Rectal smooth muscle tissue (tissue), 1 donor: ENCODE data around the gene ARSG.

Experiments
- H3K27ac ChIP-seq: one replicate; pipeline ENCODE4 v1.7.0; 2013; ENCODE audit warnings: low read depth, low read length, inconsistent platforms
- H3K27me3 ChIP-seq: one replicate; pipeline ENCODE4 v1.7.0; 2013; ENCODE audit warnings: low read length; ENCODE audit not compliant: control insufficient read depth, insufficient read depth
- H3K36me3 ChIP-seq: one replicate; pipeline ENCODE4 v1.7.0; 2013; ENCODE audit warnings: low read length; ENCODE audit not compliant: control insufficient read depth, insufficient read depth
- H3K4me1 ChIP-seq: one replicate; pipeline ENCODE4 v1.7.0; 2013; ENCODE audit warnings: low read length; ENCODE audit not compliant: control insufficient read depth, insufficient read depth
- H3K4me3 ChIP-seq: one replicate; pipeline ENCODE4 v1.7.0; 2013; ENCODE audit warnings: low read length
- H3K9ac ChIP-seq: one replicate; pipeline ENCODE4 v1.7.0; 2013; ENCODE audit warnings: low read length

ARSG gene

DNA sequence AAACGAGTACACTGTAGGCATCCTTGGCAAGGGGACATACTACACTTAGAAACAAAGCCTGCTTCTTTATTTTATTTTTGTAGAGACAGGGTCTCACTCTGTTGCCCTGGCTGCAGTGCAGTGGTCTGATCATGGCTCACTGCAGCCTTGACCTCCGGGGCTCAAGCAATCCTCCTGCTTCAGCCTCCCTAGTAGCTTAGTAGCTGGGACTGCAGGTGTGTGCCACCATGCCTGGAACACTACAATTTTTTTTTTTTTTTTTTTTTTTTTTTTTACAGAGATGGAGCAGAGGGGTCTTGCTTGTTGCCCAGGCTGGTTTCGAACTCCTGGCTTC is 87.8 kb downstream of the ARSG start:
- Histone ChIP-seq H3K27me3 (no peaks in the 10 kb centered on the region), H3K9ac (no peak overlapping the region), H3K4me1 (peaks cover 2% of the 10 kb centered on the region), H3K27ac (peak overlapping the region; percentile 49), H3K36me3 (no peaks in the 10 kb centered on the region), H3K4me3 (no peak overlapping the region)

DNA sequence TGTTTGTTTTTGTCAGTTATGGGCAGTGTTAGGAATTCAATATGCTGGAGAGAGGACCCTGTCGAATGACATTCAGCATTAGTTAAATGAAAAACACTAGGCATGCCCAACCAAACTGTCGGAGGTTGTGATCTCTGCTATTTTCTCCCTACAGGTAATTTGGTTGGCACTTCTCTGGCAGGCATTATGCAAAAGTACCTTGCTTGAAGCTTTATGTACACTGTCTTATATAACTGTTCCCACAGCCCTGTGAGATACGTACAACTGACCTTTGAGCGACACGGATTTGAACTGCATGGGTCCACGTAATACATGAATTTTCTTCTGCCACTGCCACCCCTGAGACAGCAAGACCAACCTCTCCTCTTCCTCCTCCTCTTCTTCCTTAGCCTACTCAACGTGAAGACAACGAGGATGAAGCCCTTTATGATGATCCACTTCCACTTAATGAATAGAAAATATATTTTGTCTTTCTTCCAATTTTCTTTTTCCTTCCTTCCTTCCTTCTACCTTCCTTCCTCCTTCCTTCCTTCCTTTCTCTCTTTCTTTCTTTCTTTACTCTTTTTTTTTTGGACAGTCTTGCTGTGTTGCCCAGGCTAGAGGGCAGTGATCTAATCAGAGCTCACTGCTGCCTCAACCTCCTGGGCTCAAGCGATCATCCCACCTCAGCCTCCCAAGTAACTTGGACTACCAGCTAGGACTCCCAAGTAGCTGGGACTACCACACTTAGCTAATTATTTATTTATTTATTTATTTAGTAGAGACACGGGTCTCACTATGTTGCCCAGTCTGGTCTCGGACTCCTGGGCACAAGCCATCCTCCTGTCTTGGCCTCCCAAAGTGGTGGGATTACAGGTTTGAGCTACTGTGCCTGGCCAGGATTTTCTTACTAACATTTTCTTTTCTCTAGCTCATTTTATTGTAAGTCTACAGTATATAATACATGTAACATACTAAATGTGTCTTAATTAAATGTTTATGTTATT is 88.7 kb downstream of the ARSG start:
- no peak overlapping the region for H3K4me3 ChIP-seq
- no peak overlapping the region for H3K9ac ChIP-seq
- peaks cover 2% of the 10 kb centered on the region for H3K4me1 ChIP-seq
- no peak overlapping the region for H3K27ac ChIP-seq
- no peaks in the 10 kb centered on the region for H3K36me3 ChIP-seq
- no peaks in the 10 kb centered on the region for H3K27me3 ChIP-seq

DNA sequence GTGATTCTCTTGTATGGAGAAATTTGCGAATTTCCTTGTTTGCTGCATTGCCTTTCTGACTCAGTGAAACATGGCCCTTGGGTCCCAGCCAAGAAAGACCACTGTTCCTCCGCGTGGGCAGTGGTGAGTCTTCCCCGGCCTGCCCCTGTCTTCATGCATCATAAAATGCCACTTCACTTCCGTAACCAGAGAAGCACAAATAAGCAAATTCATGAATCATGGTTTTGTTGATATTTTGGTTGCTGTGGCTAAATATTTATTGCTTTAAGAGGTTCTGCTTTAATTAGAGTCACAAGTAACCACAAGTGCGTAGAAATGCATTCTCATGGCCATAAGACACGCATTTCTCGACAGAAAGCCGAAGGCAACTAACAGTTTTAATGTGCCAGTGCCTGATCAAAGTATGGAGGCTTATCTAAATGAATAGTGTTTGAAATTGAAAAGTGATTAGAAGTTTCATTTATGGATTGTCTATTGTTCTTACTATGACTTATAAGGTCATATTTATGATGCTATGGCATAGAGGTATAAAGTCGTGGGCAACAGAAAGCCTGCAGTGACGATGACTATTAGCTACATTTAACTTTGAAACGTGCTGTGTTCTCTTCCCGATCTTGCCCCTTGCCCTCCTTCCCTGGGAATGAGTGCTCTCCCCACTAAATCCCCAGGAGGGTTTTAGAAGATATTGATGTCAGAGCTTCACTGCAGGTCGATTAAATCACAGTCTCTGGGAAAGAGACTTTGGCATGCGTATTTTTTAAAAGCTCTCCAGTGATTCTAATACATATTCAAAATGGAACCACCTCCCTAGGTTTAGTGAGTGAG is 90.0 kb downstream of the ARSG start:
- Histone ChIP-seq H3K4me3 (no peak overlapping the region), H3K36me3 (no peaks in the 10 kb centered on the region), H3K4me1 (peaks cover 2% of the 10 kb centered on the region), H3K9ac (no peak overlapping the region), H3K27me3 (no peaks in the 10 kb centered on the region), H3K27ac (no peak overlapping the region)

DNA sequence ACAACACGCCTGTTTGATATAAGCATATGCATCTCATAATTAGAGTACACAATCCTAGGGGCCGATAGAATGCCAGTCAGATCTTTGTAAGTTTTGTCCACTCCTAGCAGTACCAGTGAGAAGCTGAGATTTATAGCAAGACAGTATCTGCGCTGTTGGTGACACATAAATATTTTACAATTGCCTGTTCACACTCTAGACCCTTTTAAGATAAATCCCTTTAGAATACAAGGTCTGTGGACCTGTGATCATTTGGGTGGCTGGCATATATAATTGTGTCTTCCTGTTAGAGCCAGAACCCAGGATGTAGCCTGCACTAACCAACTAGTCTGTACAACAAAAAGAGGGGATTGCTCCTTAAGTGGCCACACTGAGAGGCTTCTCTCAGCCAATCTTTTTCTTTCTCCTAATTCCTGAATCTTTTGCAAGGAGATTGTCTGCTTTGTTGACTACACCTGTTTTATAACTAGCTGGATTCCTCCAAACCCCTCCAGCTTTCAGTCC is 91.3 kb downstream of the ARSG start:
- H3K4me3 ChIP-seq, result no peak overlapping the region
- H3K27me3 ChIP-seq, result no peaks in the 10 kb centered on the region
- no peak overlapping the region for H3K9ac ChIP-seq
- H3K4me1 ChIP-seq, result peaks cover 2% of the 10 kb centered on the region
- H3K36me3 ChIP-seq, result no peaks in the 10 kb centered on the region
- H3K27ac ChIP-seq, result no peak overlapping the region

DNA sequence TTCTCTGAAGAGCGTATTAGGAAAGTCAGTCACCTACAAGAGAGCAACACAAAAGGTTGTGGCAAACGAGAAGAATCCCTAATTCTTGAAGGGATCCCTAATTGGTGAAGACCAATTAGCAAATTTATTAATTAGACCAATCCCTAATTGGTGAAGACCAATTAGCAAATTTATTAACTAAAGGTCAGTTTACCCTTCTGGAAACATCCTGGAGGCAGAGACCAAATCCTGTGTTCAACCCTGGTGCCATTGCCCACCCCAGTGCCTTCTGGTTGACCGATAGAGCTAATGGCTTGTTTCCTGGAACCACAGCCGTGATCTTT is 91.8 kb downstream of the ARSG start:
- Histone ChIP-seq H3K4me1 (peaks cover 2% of the 10 kb centered on the region), H3K36me3 (no peaks in the 10 kb centered on the region), H3K27ac (no peak overlapping the region), H3K9ac (no peak overlapping the region), H3K4me3 (no peak overlapping the region), H3K27me3 (no peaks in the 10 kb centered on the region)

DNA sequence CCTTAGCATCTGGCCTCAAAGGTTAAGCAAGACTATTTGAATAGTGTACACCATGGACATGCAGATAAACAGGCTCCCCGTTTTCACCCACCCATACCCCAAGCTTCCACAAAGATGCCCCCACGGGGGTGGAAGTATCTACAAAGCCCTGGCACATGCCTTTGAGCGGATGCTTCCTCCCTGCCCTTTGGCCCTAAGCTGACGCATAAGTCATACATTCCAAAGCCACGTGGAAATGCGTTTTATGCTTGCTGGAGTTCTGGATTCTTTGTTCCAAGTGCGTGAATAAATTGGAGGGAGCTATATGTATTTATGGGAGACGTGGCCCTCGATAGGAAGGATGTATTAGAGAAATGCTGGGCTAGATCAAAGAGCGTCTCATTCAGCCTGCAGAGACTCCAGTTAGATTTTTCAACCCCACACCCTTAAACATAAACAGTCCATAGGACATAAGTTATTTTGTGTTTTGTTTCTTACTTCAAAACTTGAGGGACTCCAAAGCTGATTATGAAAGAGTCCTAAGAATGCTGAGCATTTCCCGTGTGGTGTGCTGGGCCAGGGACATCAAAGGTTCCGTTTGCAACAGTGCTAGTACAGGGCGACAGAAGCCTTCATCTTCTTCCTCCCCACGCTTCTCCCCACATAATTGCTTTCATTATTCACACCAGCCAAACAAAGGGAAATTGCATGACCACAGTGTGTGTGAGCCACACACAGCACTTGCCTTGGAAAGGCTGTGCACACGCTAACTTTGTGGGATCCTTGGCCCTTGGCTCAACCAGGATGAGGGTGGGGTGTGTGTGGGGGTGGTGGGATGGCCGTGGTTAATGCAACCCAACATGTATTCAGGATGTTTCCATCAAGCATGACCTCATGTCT is 92.4 kb downstream of the ARSG start:
- Histone ChIP-seq H3K27me3 (no peaks in the 10 kb centered on the region), H3K4me3 (no peak overlapping the region), H3K27ac (peak overlapping the region; percentile 22), H3K36me3 (no peaks in the 10 kb centered on the region), H3K4me1 (peaks cover under 1% of the 10 kb centered on the region), H3K9ac (no peak overlapping the region)

DNA sequence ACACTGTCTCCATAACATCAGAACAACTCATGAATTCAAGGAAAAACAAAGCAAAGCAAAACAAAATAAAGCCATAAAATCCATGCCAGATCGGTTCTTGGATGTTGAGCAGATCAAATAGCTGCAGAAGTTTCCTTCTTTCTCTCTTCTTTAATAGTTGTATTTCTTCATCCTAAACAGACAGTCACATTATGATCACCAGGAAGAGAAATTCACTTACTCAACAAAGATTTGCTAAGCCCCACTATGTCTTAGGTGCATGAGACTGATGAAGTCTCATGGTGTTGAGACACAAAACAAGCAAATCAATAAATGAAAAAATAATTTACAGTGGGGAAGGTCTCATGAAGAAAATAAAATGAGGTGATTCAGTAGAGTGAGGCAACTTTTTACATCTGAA is 93.2 kb downstream of the ARSG start:
- Histone ChIP-seq H3K36me3 (no peaks in the 10 kb centered on the region), H3K27me3 (no peaks in the 10 kb centered on the region), H3K9ac (no peak overlapping the region), H3K4me1 (no peaks in the 10 kb centered on the region), H3K27ac (no peak overlapping the region), H3K4me3 (no peak overlapping the region)

DNA sequence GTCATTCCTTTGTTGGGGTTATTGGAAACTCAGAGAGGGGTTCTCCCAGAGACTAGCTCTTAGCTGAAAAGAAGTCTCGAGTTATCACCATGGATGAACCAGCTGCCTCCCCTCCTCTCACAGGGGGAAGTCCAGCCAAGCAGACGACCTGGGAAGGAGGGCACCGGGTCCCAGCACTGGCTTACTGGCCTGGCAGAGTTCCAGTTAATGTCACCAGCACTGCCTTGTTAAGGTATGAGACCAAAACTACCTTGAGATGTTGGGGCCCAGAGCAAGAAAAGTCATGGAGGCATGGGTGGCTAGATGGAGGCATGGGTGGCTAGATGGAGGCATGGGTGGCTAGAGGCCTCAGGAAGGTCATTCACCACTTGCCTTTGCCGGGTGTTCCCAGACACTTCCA is 93.6 kb downstream of the ARSG start:
- H3K9ac ChIP-seq, result no peak overlapping the region
- no peaks in the 10 kb centered on the region for H3K36me3 ChIP-seq
- no peak overlapping the region for H3K27ac ChIP-seq
- no peak overlapping the region for H3K4me3 ChIP-seq
- H3K27me3 ChIP-seq, result no peaks in the 10 kb centered on the region
- H3K4me1 ChIP-seq, result no peaks in the 10 kb centered on the region

DNA sequence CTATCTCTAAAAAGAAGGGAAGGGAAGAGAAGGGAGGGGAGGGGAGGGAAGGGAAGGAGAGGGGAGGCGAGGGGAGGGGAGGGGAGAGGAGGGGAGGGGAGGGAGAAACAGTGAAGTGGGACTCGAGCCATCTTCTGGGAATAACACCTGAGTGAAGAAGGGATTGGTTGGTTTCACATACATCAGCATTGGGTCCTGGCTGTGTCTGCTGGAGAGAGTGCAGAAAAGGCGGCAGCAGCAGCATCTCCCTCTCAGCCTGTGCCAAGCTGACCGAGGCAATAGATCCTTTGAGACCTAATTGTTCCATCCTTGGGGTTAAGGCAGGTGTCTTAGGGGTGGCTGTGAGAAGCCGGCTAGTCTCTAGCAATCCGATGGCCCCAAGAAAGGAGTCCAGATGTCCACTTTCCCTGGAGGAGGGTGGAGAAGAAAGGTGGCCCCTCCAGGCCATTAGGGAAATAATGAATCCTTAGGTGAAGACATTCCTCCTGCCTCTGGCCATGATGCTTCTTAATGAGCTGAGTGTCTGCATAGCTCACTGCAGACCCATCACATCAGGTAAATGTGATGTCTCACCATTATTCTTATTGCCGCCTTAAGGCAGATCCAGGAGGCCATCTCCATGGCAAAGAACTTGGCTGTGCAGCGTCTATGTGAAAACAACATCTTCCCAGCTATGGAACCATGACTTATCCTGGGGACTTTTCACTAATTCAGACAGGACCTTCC is 94.4 kb downstream of the ARSG start:
- no peaks in the 10 kb centered on the region for H3K36me3 ChIP-seq
- H3K9ac ChIP-seq, result no peak overlapping the region
- no peak overlapping the region for H3K27ac ChIP-seq
- H3K4me1 ChIP-seq, result no peaks in the 10 kb centered on the region
- H3K27me3 ChIP-seq, result no peaks in the 10 kb centered on the region
- no peak overlapping the region for H3K4me3 ChIP-seq

DNA sequence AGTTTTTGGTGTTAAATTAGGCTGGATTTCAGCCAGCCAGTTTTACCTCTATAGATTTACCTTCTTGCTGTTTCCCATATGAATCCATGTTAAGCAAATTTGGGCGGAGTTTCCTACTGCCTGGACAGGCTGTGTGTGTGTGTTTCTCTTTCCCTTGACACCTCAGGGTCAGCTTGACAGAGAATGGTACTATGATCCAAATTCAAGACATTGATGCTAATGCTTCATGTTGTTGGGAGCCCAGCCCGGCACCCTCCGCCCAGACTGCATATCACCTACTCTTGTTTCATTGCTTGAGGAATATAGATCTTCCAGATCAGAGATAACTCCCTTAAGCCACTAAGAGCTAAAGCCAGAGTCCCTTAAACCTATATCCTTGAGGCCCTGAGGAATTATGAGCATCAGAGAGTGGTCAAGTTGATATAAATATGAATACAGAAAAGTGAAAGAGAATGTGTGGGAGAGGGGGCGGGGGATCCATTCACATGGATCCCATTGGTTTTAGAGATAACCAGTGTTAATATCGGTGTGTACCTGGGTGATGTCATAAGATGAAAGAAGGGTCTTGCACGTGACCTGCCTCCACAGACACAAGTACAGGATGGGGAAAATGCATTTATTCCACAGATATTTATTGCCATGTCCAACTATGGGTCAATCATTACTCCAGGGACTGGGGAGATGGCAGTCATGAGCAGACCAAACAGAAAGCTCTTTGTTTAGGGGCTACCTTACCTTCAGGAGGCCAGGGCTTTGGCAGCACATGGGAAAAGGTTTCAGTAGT is 96.3 kb downstream of the ARSG start:
- no peak overlapping the region for H3K9ac ChIP-seq
- H3K27ac ChIP-seq, result no peak overlapping the region
- no peaks in the 10 kb centered on the region for H3K4me1 ChIP-seq
- H3K4me3 ChIP-seq, result no peak overlapping the region
- no peaks in the 10 kb centered on the region for H3K27me3 ChIP-seq
- H3K36me3 ChIP-seq, result no peaks in the 10 kb centered on the region

DNA sequence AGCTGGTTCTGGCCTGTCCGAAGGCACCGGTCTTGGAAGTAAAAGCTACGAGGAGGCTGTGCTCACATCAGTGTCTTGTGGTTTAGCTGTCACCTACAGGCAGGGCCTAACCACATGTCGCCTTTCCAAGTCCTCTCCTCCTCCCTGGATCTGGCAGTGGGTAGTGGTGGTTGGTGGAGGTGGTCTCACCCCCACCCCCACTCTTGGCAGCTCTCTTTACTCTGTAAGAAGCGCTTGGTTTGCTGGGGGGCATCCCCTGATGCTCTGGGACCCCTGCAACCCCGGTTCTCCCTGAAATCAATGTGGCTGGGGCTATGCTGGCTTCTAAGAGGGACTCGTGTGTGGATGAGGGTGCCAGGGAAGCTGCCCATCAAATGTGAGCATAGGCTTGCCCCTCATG is 97.7 kb downstream of the ARSG start:
- H3K27ac ChIP-seq, result no peak overlapping the region
- H3K36me3 ChIP-seq, result no peaks in the 10 kb centered on the region

More for the DNA sequence above, 97.7 kb downstream of the ARSG start:
- no peaks in the 10 kb centered on the region for H3K4me1 ChIP-seq
- H3K27me3 ChIP-seq, result no peaks in the 10 kb centered on the region
- H3K4me3 ChIP-seq, result no peak overlapping the region
- H3K9ac ChIP-seq, result no peak overlapping the region
